GM12878 (cell line): Measurements from ENCODE around the gene SLIT1. TPM values are rescaled to one million over a fixed set of nuclear protein-coding genes. Genes with fewer than 3 reads are reported as not detected.

Experiments used
- ATAC-seq: fragments of 200-7000 bp; cut with Tn5 transposase; 3 replicates; pipeline ENCODE4 v1.9.1; 2020; ENCODE audit warnings: mild to moderate bottlenecking, moderate library complexity
- BruUV-seq: library from RNA; stranded (reverse); fragments of 400-500 nt; replicated peaks from 2 replicates; lab custom pipeline; 2021; lab: Mats Ljungman, UMichigan
- CTCF ChIA-PET: fragments of 300-600 bp; sonication (Branson Sonifier 250); formaldehyde crosslinking; extraction: SDS; loops from one replicate; lab custom pipeline; 2021; ENCODE audit warnings: inconsistent platforms; lab: Yijun Ruan, JAX
- POLR2A ChIA-PET: fragments of 350-600 bp; formaldehyde crosslinking; extraction: SDS; loops from one replicate; lab custom pipeline; 2021; ENCODE audit warnings: inconsistent platforms; lab: Charles Lee
- RAD21 ChIA-PET: fragments of 300-600 bp; sonication (Branson Sonifier 250); formaldehyde crosslinking; loops from one replicate; lab custom pipeline; 2023; ENCODE audit warnings: antibody characterized with exemption; ENCODE audit not compliant: unreplicated experiment; lab: Charles Lee
- SMC1A ChIA-PET: fragments of 300-600 bp; sonication (Branson Sonifier 250); formaldehyde crosslinking; loops from one replicate; lab custom pipeline; 2023; ENCODE audit not compliant: unreplicated experiment, uncharacterized antibody; lab: Charles Lee
- DNase-seq: peaks from one replicate; pipeline ENCODE4 v3.0.0-alpha.2; 2011; ENCODE audit warnings: low read depth, low spot score
- FAIRE-seq: peaks from 3 replicates; lab custom pipeline; 2011; peaks lifted over from hg19 to GRCh38; lab: Jason Lieb, UNC
- H2AFZ ChIP-seq: 2 replicates; pipeline ENCODE4 v1.6.0; 2011; ENCODE audit warnings: low read depth, low read length, control low read depth; ENCODE audit not compliant: control insufficient read depth
- H3K27ac ChIP-seq: 2 replicates; pipeline ENCODE4 v1.5.1; 2011; ENCODE audit warnings: control low read depth; ENCODE audit not compliant: control insufficient read depth, insufficient read depth
- H3K27me3 ChIP-seq, 2 experiments: replicated peaks in 1 of 2; 2 replicates each; pipeline versions ENCODE4 v1.6.0 to v1.6.1; 2011; ENCODE audit warnings: low read length in 1 of 2; ENCODE audit not compliant: control insufficient read depth in 2 of 2, insufficient read depth in 2 of 2
- H3K36me3 ChIP-seq, 2 experiments: 2 replicates each; pipeline ENCODE4 v1.5.1; 2011; ENCODE audit warnings: low read length in 1 of 2; ENCODE audit not compliant: control insufficient read depth in 2 of 2, insufficient read depth in 2 of 2
- H3K4me1 ChIP-seq: 2 replicates; pipeline ENCODE4 v1.6.1; 2011; ENCODE audit warnings: mild to moderate bottlenecking, low read length, moderate library complexity, mixed read lengths; ENCODE audit not compliant: control insufficient read depth, insufficient read depth
- H3K4me2 ChIP-seq: 2 replicates; pipeline ENCODE4 v1.6.0; 2011; ENCODE audit warnings: control low read depth; ENCODE audit not compliant: control insufficient read depth, insufficient read depth
- H3K4me3 ChIP-seq: fragments of 200-600 bp; sonication (generic); 2 replicates; pipeline ENCODE4 v1.5.1; 2016
- H3K79me2 ChIP-seq: 2 replicates; pipeline ENCODE4 v1.6.0; 2011; ENCODE audit warnings: low read length; ENCODE audit not compliant: control insufficient read depth, insufficient read depth
- H3K9ac ChIP-seq: 2 replicates; pipeline ENCODE4 v1.8.0; 2011; ENCODE audit warnings: low read length, control low read depth, mixed read lengths; ENCODE audit not compliant: control insufficient read depth, insufficient read depth
- H3K9me3 ChIP-seq: replicated peaks from 3 replicates; pipeline ENCODE4 v1.5.1; 2011; ENCODE audit warnings: mild to moderate bottlenecking, low read length; ENCODE audit not compliant: control insufficient read depth, insufficient read depth
- H4K20me1 ChIP-seq: 2 replicates; pipeline ENCODE4 v1.6.0; 2011; ENCODE audit not compliant: control insufficient read depth, insufficient read depth
- BCL3 ChIP-seq: IDR thresholded peaks from 2 replicates; pipeline ENCODE4 v1.6.1; 2011; ENCODE audit warnings: borderline replicate concordance, low read depth, mild to moderate bottlenecking, moderate library complexity, low read length; ENCODE audit not compliant: insufficient read depth, poor library complexity, severe bottlenecking
- CBX5 ChIP-seq: sonication (generic); IDR thresholded peaks from 2 replicates; pipeline ENCODE4 v1.6.1; 2016; ENCODE audit warnings: low read depth, moderate library complexity, mild to moderate bottlenecking, inconsistent platforms
- EZH2 ChIP-seq: IDR thresholded peaks from 2 replicates; pipeline ENCODE4 v1.6.1; 2012; ENCODE audit warnings: low read depth, mild to moderate bottlenecking, control low read depth, inconsistent platforms, low read length, borderline replicate concordance; ENCODE audit not compliant: control insufficient read depth
- FOS ChIP-seq: IDR thresholded peaks from 3 replicates; pipeline ENCODE4 v1.6.1; 2011; ENCODE audit warnings: borderline replicate concordance; ENCODE audit not compliant: insufficient read length; ENCODE audit errors: extremely low read depth
- GATAD2B ChIP-seq: fragments of 450-650 bp; conservative IDR thresholded peaks from 2 replicates; pipeline ENCODE4 v1.6.1; 2017; ENCODE audit warnings: low read depth, mild to moderate bottlenecking, moderate library complexity
- IRF5 ChIP-seq: fragments of 450-650 bp; IDR thresholded peaks from 2 replicates; pipeline ENCODE4 v1.6.1; 2017; ENCODE audit warnings: borderline replicate concordance
- NBN ChIP-seq: fragments of 450-650 bp; IDR thresholded peaks from 2 replicates; pipeline ENCODE4 v1.6.1; 2016
- NFYA ChIP-seq: IDR thresholded peaks from 2 replicates; pipeline ENCODE4 v1.6.1; 2011; ENCODE audit warnings: low read depth, mild to moderate bottlenecking, low read length, improper control_type of control experiment, borderline replicate concordance
- NR2C1 ChIP-seq: fragments of 450-650 bp; IDR thresholded peaks from 2 replicates; pipeline ENCODE4 v1.6.1; 2017; ENCODE audit warnings: antibody characterized with exemption, mild to moderate bottlenecking, moderate library complexity
- PAX8 ChIP-seq: fragments of 450-650 bp; IDR thresholded peaks from 2 replicates; pipeline ENCODE4 v1.6.1; 2017; ENCODE audit warnings: mild to moderate bottlenecking, moderate library complexity
- SMAD1 ChIP-seq: fragments of 450-650 bp; IDR thresholded peaks from 2 replicates; pipeline ENCODE4 v1.6.1; 2018; ENCODE audit warnings: mild to moderate bottlenecking, low read depth; ENCODE audit not compliant: partially characterized antibody
- SUPT20H ChIP-seq: IDR thresholded peaks from 2 replicates; pipeline ENCODE4 v1.6.1; 2011; ENCODE audit warnings: low read depth, mild to moderate bottlenecking, low read length, moderate library complexity, borderline replicate concordance; ENCODE audit not compliant: control insufficient read depth
- YBX1 ChIP-seq: fragments of 450-650 bp; IDR thresholded peaks from 2 replicates; pipeline ENCODE4 v1.6.1; 2016; ENCODE audit warnings: antibody characterized with exemption
- ZNF24 ChIP-seq: fragments of 450-650 bp; IDR thresholded peaks from 2 replicates; pipeline ENCODE4 v1.6.1; 2017; ENCODE audit warnings: antibody characterized with exemption, mild to moderate bottlenecking
- ZNF622 ChIP-seq: fragments of 450-650 bp; IDR thresholded peaks from 2 replicates; pipeline ENCODE4 v1.6.1; 2017; ENCODE audit warnings: mild to moderate bottlenecking, inconsistent platforms
- WGBS: methylation state at CpG from one replicate; pipeline ENCODE4 v1.1.6; 2016; ENCODE audit warnings: low lambda C conversion rate; ENCODE audit not compliant: insufficient replicate concordance, insufficient coverage; ENCODE audit errors: missing lambda C conversion rate; 5-methylcytosine and 5-hydroxymethylcytosine counted together
- in situ Hi-C: fragments of 300-500 bp; cut with MboI; formaldehyde crosslinking; loops from 9 replicates; pipeline ENCODE4 v1.14.3; 2018; ENCODE audit warnings: mixed read lengths
- intact Hi-C: fragments of 100-400 bp; cut with micrococcal nuclease; formaldehyde crosslinking; loops from one replicate; pipeline ENCODE4 v1.14.2; 2022; ENCODE audit not compliant: unreplicated experiment
- polyA plus RNA-seq, 11 experiments: library from polyadenylated mRNA; depleted of rRNA in 4 of 11; unstranded in 6 of 11; stranded (reverse) in 5 of 11; fragments of >200 nt; fragmentation: Nextera tagmentation in 4 of 11; fragmentation: Illumina TruSeq in 1 of 11; extraction: Ambion mirVana in 4 of 11; extraction: Trizol in 1 of 11; gene quantifications; 1 replicate in 1 of 11; 2 replicates in 10 of 11; pipeline versions ENCODE4 v1.2.1 to v1.2.3, GENCODE V29; 2011 to 2016; ENCODE audit warnings: inconsistent platforms in 2 of 11, missing spikeins in 2 of 11, low read depth in 1 of 11
- total RNA-seq, 4 experiments: library from RNA; depleted of rRNA in 3 of 4; stranded (reverse); fragments of >200 nt in 3 of 4; fragmentation: Illumina TruSeq in 1 of 4; extraction: Trizol in 1 of 4; gene quantifications; 2 replicates each; pipeline versions ENCODE4 v1.2.1 to v1.2.3, GENCODE V29; 2013 to 2021

Gene SLIT1
- total and polyA plus RNA-seq, 10 of the 15 experiments (the other 5 are each of a cell fraction or from before 2014, with no cell fraction given), result 0.04 to 0.19 (median 0.06) TPM; not detected in 4

GRCh38 chr10:97013568-97013967 lies 172.2 kb downstream of the SLIT1 start:
- intact Hi-C loops (no loop called here), in situ Hi-C loops (no loop called here)
- H2AFZ ChIP-seq, result no peak overlapping the region
- 62% methylated on average over 8 of the region's 8 CpGs for WGBS
- TF ChIP-seq NFYA (no peak), IRF5 (no peak), ZNF622 (no peak), EZH2 (no peak), CBX5 (no peak), FOS (no peak), NR2C1 (no peak), ZNF24 (no peak), SMAD1 (no peak), GATAD2B (no peak), BCL3 (no peak), PAX8 (no peak), SUPT20H (no peak), NBN (no peak), YBX1 (no peak)
- no peaks in the 10 kb centered on the region for H3K36me3 ChIP-seq
- FAIRE-seq (no peak), DNase-seq (no peak), ATAC-seq (no peak)
- H3K4me2 ChIP-seq, result no peak overlapping the region
- ChIA-PET SMC1A (interaction anchor here (0.6 to 3.1 kb wide), 5 partner anchors 10 to 573 kb away, joined by 3 to 20 read pairs (median 3); no protein-coding TSS in a partner anchor), CTCF (interaction anchor here (1.2 to 4.7 kb wide), 3 partner anchors 11 to 39 kb away, joined by 3 to 27 read pairs (median 6); no protein-coding TSS in a partner anchor), RAD21 (interaction anchor here (1.0 to 1.3 kb wide), 3 partner anchors 10 to 22 kb away, joined by 3 to 4 read pairs (median 3); no protein-coding TSS in a partner anchor), POLR2A (no interaction called here)
- no peak overlapping the region for H3K9ac ChIP-seq
- H3K79me2 ChIP-seq, result no peaks in the 10 kb centered on the region
- BruUV-seq, result no TSS peak
- no peaks in the 10 kb centered on the region for H3K27me3 ChIP-seq
- no peaks in the 10 kb centered on the region for H4K20me1 ChIP-seq
- H3K4me3 ChIP-seq, result no peak overlapping the region
- H3K27ac ChIP-seq, result no peak overlapping the region
- peaks cover 2% of the 10 kb centered on the region; the same call in 2 of the 3 replicates for H3K9me3 ChIP-seq
- H3K4me1 ChIP-seq, result peaks cover 14% of the 10 kb centered on the region
